Testis (tissue), 3 donors: Measurements from ENCODE around the gene KCNG2. TPM values are rescaled to one million over a fixed set of nuclear protein-coding genes. Genes with fewer than 3 reads are reported as not detected.
"Not testable (repeated sequence)": the region's sequence is repeated elsewhere in the genome, so short reads cannot be mapped to it uniquely, and the experiment has no call there.

ENCODE experiments used
- DNase-seq: peaks from one replicate; pipeline ENCODE4 v3.0.0-alpha.2; 2019
- H3K27ac ChIP-seq, 2 donors: fragments of 200-600 bp; sonication (generic); one replicate each; pipeline ENCODE4 v1.5.1; 2019
- H3K27me3 ChIP-seq: fragments of 200-600 bp; sonication (generic); one replicate; pipeline ENCODE4 v1.5.1; 2019
- H3K36me3 ChIP-seq: fragments of 200-600 bp; sonication (generic); one replicate; pipeline ENCODE4 v1.5.1; 2017; ENCODE audit warnings: low read depth; ENCODE audit errors: missing control alignments
- H3K4me1 ChIP-seq: fragments of 200-600 bp; sonication (generic); one replicate; pipeline ENCODE4 v1.5.1; 2019
- H3K4me3 ChIP-seq, 2 donors: fragments of 200-600 bp; sonication (generic); one replicate each; pipeline ENCODE4 v1.5.1; 2017 to 2019
- H3K9me3 ChIP-seq: fragments of 200-600 bp; sonication (generic); one replicate; pipeline ENCODE4 v1.5.1; 2017
- CTCF ChIP-seq, 3 experiments: fragments of 450-650 bp in 2 of 3; fragments of 200-600 bp in 1 of 3; sonication (generic) in 1 of 3; IDR thresholded peaks; one replicate each; pipeline ENCODE4 v1.5.1; 2016 to 2019; ENCODE audit warnings: antibody characterized with exemption in 3 of 3, mild to moderate bottlenecking in 2 of 3, moderate library complexity in 1 of 3
- POLR2A ChIP-seq: fragments of 450-650 bp; IDR thresholded peaks from one replicate; pipeline ENCODE4 v1.6.1; 2017; ENCODE audit warnings: antibody characterized with exemption, mild to moderate bottlenecking, moderate library complexity
- WGBS, 2 donors: methylation state at CpG; one replicate each; pipeline ENCODE4 v1.1.5; 2018; 5-methylcytosine and 5-hydroxymethylcytosine counted together
- intact Hi-C: fragments of 100-400 bp; cut with DNase I; formaldehyde crosslinking; loops from one replicate; pipeline ENCODE4 v1.15.1; 2023; ENCODE audit warnings: low total_unique reads
- polyA plus RNA-seq: library from polyadenylated mRNA; stranded (reverse); fragments of 350-450 nt; fragmentation: Illumina TruSeq; extraction: RNeasy Lipid Tissue Mini Kit (QIAGEN cat#74804); gene quantifications from one replicate; pipeline ENCODE4 v1.2.3, GENCODE V29; 2014; ENCODE audit warnings: low read depth, low replicate concordance; ENCODE audit not compliant: insufficient read depth
- total RNA-seq, 2 donors: library from RNA; depleted of rRNA; stranded (reverse); fragments of >200 nt; gene quantifications; one replicate each; pipeline ENCODE4 v1.2.3, GENCODE V29; 2016

KCNG2 gene
- total and polyA plus RNA-seq, 3 donors from 2014 or later, result 0.50 to 7.6 (median 7.2) TPM

GRCh38 chr18:79876497-79876896, 78.8 kb downstream of the KCNG2 start:
- Histone ChIP-seq H3K36me3 (no peaks in the 10 kb centered on the region), H3K27me3 (no peaks in the 10 kb centered on the region), H3K4me1 (no peaks in the 10 kb centered on the region), H3K4me3 (no peak overlapping the region), H3K9me3 (no peaks in the 10 kb centered on the region), H3K27ac (no peak overlapping the region)
- WGBS, 2 donors, result 84 to 86% methylated on average over 4 to 16 of the region's 16 CpGs
- DNase-seq, result peak; percentile 2
- TF ChIP-seq CTCF (IDR thresholded peaks at IDR 0.05) (no peak), POLR2A (no peak)
- intact Hi-C loops, result no loop called here

GRCh38 chr18:79877163-79878091, 79.7 kb downstream of the KCNG2 start:
- intact Hi-C loops, result no loop called here
- TF ChIP-seq CTCF (IDR thresholded peaks at IDR 0.05) (no peak), POLR2A (no peak)
- Histone ChIP-seq H3K4me1 (no peaks in the 10 kb centered on the region), H3K4me3 (no peak overlapping the region), H3K9me3 (no peaks in the 10 kb centered on the region), H3K27ac (no peak overlapping the region), H3K27me3 (no peaks in the 10 kb centered on the region), H3K36me3 (no peaks in the 10 kb centered on the region)
- no peak for DNase-seq
- WGBS, 2 donors, result 65 to 66% methylated on average over 38 of the region's 38 CpGs

GRCh38 chr18:79878246-79878645, 80.5 kb downstream of the KCNG2 start:
- not testable (repeated sequence) for DNase-seq

DNA sequence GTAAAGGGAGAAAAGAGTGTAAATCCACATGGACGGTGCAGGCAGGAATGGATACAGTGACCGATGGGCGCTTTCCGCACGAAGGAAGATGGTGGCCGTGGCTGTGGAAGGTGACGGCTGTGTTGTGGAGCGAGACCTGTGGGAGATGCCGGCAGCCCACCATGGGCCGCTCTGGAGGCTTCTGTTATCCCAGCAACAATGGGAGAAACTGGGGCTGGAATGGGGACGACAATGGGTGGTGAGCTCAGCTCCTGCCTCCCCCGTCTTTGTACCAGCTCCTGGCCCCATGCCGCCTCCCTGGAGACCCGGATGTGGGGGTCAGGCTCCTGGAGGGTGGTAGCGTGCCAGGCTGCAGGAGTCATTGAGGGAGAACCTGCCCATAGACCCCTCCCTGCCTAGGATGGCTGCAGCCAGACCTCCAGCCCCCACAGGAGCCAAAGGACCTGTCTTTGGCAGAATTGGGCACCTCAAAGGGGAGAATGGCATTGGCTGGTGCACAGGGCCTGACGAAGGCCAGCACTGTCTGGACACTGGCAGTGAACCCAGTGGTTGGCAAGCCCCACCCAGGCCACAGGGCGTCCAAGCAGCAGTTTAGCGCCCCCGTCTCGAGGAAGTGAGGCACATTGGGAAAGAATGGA, 81.1 kb downstream of the KCNG2 start:
- Histone ChIP-seq H3K27ac (no peak overlapping the region), H3K27me3 (no peaks in the 10 kb centered on the region), H3K36me3 (no peaks in the 10 kb centered on the region), H3K9me3 (no peaks in the 10 kb centered on the region), H3K4me3 (no peak overlapping the region), H3K4me1 (no peaks in the 10 kb centered on the region)
- DNase-seq, result no peak
- TF ChIP-seq CTCF (IDR thresholded peaks at IDR 0.05) (no peak), POLR2A (no peak)
- 84 to 85% methylated on average over 16 to 20 of the region's 20 CpGs for WGBS, 2 donors
- intact Hi-C loops, result no loop called here

More at GRCh38 chr18:79878246-79878645, 80.5 kb downstream of the KCNG2 start:
- H3K27me3 ChIP-seq, H3K4me3 ChIP-seq, intact Hi-C loops, H3K4me1 ChIP-seq, H3K36me3 ChIP-seq, H3K27ac ChIP-seq, H3K9me3 ChIP-seq: not testable (repeated sequence)
- WGBS, 2 donors, result 91 to 94% methylated on average over 25 of the region's 25 CpGs

- Histone ChIP-seq H3K36me3 (no peaks in the 10 kb centered on the region), H3K9me3 (no peaks in the 10 kb centered on the region), H3K27ac (no peak overlapping the region), H3K4me1 (no peaks in the 10 kb centered on the region), H3K4me3 (no peak overlapping the region), H3K27me3 (no peaks in the 10 kb centered on the region)
- intact Hi-C loops, result no loop called here
- TF ChIP-seq POLR2A (no peak), CTCF (IDR thresholded peaks at IDR 0.05) (no peak)
- WGBS, 2 donors, result 89 to 91% methylated on average over 12 of the region's 12 CpGs
- DNase-seq, result peak; percentile 8
These were observed 81.8 kb downstream of the KCNG2 start for GRCh38 chr18:79879566-79879965.
